ENCODE results near the gene GDF2.

GRCh38 chr10:47337310-47337709 is 15.1 kb downstream of the GDF2 start:
- TF ChIP-seq EZH2 (IDR thresholded peaks at IDR 0.05; ENCODE audit: insufficient read depth, poor library complexity, severe bottlenecking), result no peak
- no peak for TF ChIP-seq EZH2phosphoT487 (IDR thresholded peaks at IDR 0.05; ENCODE audit: insufficient read depth, low read depth)

All from GM23248 (cell line).